Naive B cell (primary cell): Measurements from ENCODE around the gene DSTN. TPM values are rescaled to one million over a fixed set of nuclear protein-coding genes. Genes with fewer than 3 reads are reported as not detected.

Source experiments
- ATAC-seq, 2 donors: fragments of 150-1000 bp; cut with Tn5 transposase; 2 replicates each; pipeline ENCODE4 v1.10.0; 2021; ENCODE audit warnings: low read depth in 2 of 2, mild to moderate bottlenecking in 2 of 2, moderate library complexity in 2 of 2
- DNase-seq: peaks from one replicate; pipeline ENCODE4 v3.0.0; 2022
- H3K27ac Mint-ChIP-seq, 6 donors: one replicate each; pipeline ENCODE4 v1.8.0; 2020 to 2022; ENCODE audit warnings: mild to moderate bottlenecking in 6 of 6, mixed read lengths in 6 of 6, moderate library complexity in 5 of 6, inconsistent platforms in 2 of 6
- H3K27me3 Mint-ChIP-seq, 3 donors: one replicate each; pipeline ENCODE4 v1.8.0; 2021 to 2022; ENCODE audit warnings: mixed read lengths in 3 of 3, mild to moderate bottlenecking in 1 of 3
- H3K36me3 Mint-ChIP-seq, 2 donors: one replicate each; pipeline ENCODE4 v1.8.0; 2020 to 2022; ENCODE audit warnings: mixed read lengths in 2 of 2, inconsistent platforms in 1 of 2, mild to moderate bottlenecking in 1 of 2
- H3K4me1 Mint-ChIP-seq, 3 donors: one replicate each; pipeline ENCODE4 v1.8.0; 2020 to 2022; ENCODE audit warnings: mixed read lengths in 3 of 3, inconsistent platforms in 1 of 3, mild to moderate bottlenecking in 1 of 3, moderate library complexity in 1 of 3
- H3K4me3 Mint-ChIP-seq, 8 donors: one replicate each; pipeline ENCODE4 v1.8.0; 2020 to 2022; ENCODE audit warnings: mild to moderate bottlenecking in 8 of 8, mixed read lengths in 8 of 8, moderate library complexity in 8 of 8, inconsistent platforms in 2 of 8
- H3K9me3 Mint-ChIP-seq, 7 donors: one replicate each; pipeline ENCODE4 v1.8.0; 2020 to 2022; ENCODE audit warnings: mixed read lengths in 7 of 7, mild to moderate bottlenecking in 5 of 7, inconsistent platforms in 2 of 7, moderate library complexity in 1 of 7
- polyA plus RNA-seq, 6 donors: library from polyadenylated mRNA; unstranded; fragments of 300-500 nt; fragmentation: Illumina TruSeq; gene quantifications; one replicate each; pipeline ENCODE4 v1.2.3, GENCODE V29; 2021; ENCODE audit warnings: low read depth in 6 of 6

Gene DSTN
- polyA plus RNA-seq, 6 donors from 2014 or later = 33.8 to 58.8 (median 39.3) TPM

DNA sequence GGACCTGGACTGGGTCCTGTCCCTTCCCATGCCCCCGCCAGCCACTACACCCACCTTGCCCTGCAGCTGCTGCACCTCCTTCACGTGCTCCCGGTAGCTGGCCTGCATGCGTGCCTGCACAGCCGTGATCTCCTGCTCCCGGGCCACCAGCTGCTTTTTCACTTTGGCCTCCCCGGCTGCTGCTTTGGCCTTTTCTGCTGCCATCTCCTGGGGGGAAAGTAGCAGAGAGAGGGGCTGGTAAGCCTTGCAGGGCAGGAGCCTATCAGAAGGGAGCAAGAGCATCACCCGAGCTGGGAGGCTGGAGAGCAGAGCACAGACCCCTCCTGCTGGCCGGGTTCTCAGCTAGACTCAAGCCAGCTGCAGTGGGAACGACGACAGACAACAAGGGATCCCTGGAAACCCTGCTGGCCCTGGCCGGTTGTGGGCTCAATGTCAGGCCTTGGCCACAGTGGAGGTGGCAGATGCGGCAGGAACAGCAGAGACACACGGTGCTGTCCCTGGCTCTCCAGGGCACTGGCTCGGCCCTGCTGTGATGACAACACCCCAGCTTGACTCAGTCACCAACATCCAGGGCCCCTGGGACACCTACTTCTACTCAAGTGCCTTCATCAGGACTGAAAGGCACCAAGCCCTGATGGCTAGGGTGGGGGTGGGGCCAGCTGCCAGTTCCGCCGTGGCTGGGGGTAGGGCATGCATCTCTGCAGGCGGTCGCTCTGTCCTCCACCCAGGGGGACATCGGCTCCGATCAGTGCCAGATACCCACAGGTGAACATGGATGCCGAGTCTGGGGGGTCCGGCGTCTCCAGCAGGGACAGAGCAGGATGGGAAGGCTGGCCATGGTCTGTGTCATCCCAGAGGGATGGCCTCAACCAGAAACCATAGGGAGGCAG, 66.9 kb downstream of the DSTN start:
- Mint-ChIP-seq H3K27me3 (no peaks in the 10 kb centered on the region), H3K36me3 (peaks cover 0 to 8% of the 10 kb centered on the region in 2 donors), H3K9me3 (no peaks in the 10 kb centered on the region), H3K27ac (no peak overlapping the region), H3K4me3 (peak overlapping the region in 1 of 8 donors; percentile 35), H3K4me1 (peaks cover 7 to 17% (median 12%) of the 10 kb centered on the region in 3 donors)
- no peak for ATAC-seq
- DNase-seq = no peak

DNA sequence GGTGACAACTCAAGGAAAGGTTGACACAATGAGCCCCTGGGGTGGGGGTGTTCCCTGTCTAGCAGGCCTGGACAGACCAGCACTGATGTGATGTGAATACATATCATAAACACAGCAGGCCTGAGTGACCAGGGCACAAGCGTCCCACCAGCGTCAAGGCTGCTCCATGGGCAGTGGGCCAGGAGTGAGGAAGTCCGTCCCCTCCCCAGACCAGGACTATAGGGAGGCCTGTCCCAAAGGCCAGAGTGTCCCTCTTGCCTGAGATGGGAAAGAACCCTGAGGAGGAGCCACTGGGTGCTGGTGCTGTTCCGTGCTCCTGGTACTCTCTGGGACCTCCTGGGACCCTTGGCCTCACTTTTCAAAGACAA, 67.5 kb downstream of the DSTN start:
- H3K36me3 Mint-ChIP-seq = peaks cover 0 to 3% of the 10 kb centered on the region in 2 donors
- H3K27ac Mint-ChIP-seq = no peak overlapping the region
- peaks cover 7 to 17% (median 10%) of the 10 kb centered on the region in 3 donors for H3K4me1 Mint-ChIP-seq
- H3K9me3 Mint-ChIP-seq = no peaks in the 10 kb centered on the region
- H3K4me3 Mint-ChIP-seq = no peak overlapping the region
- DNase-seq (no peak), ATAC-seq (no peak)
- H3K27me3 Mint-ChIP-seq = no peaks in the 10 kb centered on the region

DNA sequence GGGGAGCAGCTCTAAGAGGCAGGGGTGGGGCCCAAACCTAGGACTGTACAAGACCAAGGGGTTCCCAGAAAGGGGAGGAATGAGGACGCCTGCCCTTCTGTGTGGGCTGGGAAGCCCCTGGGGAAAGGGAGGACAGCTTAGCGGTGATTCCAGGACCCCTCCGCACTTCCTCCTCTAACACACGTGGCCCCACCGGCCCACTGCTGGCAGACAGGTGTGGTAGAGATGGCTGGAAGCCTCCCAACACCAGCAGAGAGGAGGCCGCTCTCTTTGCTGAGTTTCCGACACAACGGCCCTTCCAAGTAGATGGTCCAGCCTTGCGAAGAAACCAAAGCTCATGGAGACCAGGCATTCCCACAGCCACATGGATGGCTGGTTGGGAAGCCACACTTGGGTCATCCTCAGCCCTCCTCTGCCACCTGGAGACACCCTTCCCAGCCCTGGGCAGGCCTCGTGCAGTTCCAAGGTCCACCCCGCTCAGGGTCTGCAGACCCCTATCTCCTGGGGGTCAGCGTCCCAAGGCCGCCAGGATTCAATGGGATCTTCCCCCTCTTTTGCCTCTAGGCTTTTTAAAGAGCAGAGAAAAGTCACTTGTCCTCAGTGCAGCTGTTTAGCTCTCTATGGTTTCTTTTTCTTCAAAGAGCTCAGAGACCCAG, 68.2 kb downstream of the DSTN start:
- ATAC-seq (no peak), DNase-seq (no peak)
- no peaks in the 10 kb centered on the region for H3K36me3 Mint-ChIP-seq
- H3K4me3 Mint-ChIP-seq = no peak overlapping the region
- H3K27me3 Mint-ChIP-seq = no peaks in the 10 kb centered on the region
- H3K27ac Mint-ChIP-seq = no peak overlapping the region
- peaks cover 7 to 17% (median 8%) of the 10 kb centered on the region in 3 donors for H3K4me1 Mint-ChIP-seq
- no peaks in the 10 kb centered on the region for H3K9me3 Mint-ChIP-seq

DNA sequence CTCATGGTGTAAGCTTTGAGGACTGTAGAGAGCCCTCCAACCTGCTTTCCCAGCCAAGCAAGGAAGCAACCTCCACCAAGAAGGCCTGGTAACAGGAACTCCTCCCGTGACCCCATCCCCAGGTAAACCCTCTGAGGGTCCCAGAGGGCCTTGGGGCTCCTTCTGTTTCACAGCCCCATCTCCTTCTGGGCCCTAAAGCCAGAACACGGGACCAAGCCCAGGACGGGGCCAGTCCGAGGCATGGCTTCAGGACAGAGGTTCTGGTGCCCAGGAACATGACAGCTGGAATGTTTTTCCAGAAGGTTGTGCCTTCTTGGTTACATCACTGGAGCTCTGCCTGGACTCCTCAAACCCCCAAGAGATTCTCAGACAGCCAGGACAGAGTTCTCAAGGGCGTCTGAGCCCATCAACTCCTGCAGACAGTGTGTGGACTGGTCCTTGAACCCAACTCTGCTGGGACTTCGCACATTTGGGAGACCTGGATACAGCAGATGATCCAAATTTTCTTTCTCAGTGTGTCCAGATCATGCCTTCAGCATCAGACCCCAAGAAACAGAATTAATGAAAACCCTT, 69.0 kb downstream of the DSTN start:
- DNase-seq = no peak
- Mint-ChIP-seq H3K4me1 (peaks cover 11 to 24% (median 12%) of the 10 kb centered on the region in 3 donors), H3K27me3 (no peaks in the 10 kb centered on the region), H3K4me3 (no peak overlapping the region), H3K9me3 (no peaks in the 10 kb centered on the region), H3K27ac (no peak overlapping the region), H3K36me3 (no peaks in the 10 kb centered on the region)
- no peak for ATAC-seq

DNA sequence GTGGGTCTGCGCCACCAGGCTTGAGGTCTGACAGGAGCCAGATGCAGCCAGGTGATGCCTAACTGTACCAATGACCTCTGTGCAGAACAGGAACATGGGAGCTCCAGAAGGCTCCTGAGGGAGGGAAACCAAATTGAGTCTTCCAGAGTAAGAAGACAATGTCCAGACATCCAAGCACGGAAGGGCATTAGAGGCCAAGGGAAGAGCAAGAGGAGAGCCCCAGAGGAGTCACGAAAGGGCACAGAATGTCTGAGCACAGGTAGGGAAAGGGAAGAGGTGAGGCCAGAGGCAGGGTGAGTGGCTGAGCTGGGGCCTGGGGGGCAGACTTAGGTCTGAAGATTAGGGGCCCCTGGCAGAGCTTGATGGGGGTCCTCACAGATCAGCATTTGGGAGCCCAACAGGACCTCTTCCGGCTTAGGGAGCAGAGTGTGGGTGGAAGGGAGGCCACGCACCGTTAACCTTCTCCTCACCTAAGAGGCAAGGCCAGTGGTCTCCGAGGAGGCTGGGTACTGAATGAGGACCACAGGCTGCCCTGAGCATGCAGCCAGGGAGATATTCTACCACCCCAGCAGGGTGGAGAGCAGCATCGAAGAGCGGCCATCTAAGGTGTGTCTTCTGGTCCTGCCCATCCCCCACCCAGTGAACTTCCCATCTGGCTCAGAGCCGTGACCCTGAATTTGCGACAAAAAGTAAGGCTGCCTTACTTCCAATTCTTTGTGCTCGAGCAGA, 70.4 kb downstream of the DSTN start:
- Mint-ChIP-seq H3K4me3 (no peak overlapping the region), H3K9me3 (no peaks in the 10 kb centered on the region), H3K27me3 (no peaks in the 10 kb centered on the region), H3K27ac (no peak overlapping the region), H3K4me1 (peaks cover 8 to 27% (median 16%) of the 10 kb centered on the region in 3 donors), H3K36me3 (no peaks in the 10 kb centered on the region)
- no peak for DNase-seq
- ATAC-seq = no peak

DNA sequence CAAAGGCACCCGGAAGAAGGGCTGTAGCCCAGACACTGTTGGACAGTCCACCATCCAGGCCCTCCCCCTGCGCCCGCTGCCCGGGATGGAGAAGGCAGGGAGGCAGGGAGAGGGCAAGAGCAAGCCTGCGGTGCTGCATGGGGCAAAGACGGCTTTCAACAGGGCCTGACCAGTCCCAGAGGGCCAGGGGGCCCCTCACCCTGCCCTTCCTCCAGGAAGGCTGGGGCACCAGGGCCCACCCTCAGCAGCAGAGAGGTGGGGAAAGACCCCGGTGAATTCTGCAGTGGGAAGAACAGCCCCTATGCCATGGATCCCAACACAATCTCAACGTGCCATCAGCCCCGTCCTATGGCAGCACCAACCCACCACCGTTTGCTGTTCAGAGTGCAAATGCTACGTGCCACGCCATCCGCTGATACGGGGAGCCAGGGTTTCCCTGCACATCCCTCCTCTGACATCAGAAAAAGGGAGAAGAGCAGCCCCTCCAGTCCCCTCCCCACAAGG, 71.1 kb downstream of the DSTN start:
- H3K36me3 Mint-ChIP-seq = no peaks in the 10 kb centered on the region
- H3K9me3 Mint-ChIP-seq = no peaks in the 10 kb centered on the region
- ATAC-seq (no peak), DNase-seq (no peak)
- no peak overlapping the region for H3K4me3 Mint-ChIP-seq
- no peak overlapping the region for H3K27ac Mint-ChIP-seq
- H3K27me3 Mint-ChIP-seq = no peaks in the 10 kb centered on the region
- peaks cover 6 to 23% (median 16%) of the 10 kb centered on the region in 3 donors for H3K4me1 Mint-ChIP-seq

DNA sequence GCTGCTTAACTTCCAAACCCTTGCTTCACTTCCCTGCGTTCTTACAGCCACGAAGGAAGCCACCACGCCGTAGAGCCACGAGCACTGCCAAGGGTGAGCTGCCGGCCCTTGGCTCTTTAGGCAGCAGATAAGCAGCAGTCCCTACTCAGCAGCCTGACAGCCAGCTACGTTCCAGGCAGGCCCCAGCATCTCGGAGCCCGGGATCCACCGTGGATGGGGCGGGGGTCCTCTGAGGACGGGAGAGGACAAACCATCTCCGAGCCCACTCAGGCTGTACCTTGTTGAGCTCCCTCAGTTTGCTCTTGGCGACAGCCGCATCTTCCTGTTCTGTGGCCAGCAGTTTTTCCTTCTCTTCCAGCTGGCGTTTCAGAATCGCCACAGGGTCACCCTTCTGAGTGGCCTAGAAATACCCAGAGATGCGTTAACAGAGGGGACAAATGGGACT, 71.7 kb downstream of the DSTN start:
- Mint-ChIP-seq H3K4me1 (peaks cover 4 to 20% (median 13%) of the 10 kb centered on the region in 3 donors), H3K4me3 (no peak overlapping the region), H3K27me3 (no peaks in the 10 kb centered on the region), H3K9me3 (no peaks in the 10 kb centered on the region), H3K27ac (no peak overlapping the region), H3K36me3 (no peaks in the 10 kb centered on the region)
- ATAC-seq (no peak), DNase-seq (no peak)

DNA sequence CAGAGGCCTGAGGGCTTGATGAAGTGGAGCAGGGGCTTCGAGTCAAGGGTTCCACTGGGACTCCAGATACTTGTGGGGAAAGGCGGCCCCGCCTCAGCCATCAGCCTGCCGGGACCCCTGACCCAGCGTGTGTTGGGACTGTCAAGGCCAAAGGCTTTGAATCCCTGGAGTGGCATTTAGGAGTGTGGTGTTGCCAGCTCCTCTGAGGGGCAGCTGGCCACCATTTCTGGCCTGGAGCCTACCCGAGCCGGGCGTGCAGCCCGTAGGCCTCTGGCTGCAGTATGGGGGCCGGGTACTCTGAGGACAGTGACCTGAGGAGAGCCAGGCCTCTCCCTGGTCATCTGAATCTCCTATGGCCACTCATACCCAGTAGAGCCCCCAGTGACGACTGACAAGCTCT, 72.1 kb downstream of the DSTN start:
- Mint-ChIP-seq H3K4me1 (peaks cover 4 to 25% (median 15%) of the 10 kb centered on the region in 3 donors), H3K27ac (no peak overlapping the region), H3K36me3 (no peaks in the 10 kb centered on the region), H3K4me3 (no peak overlapping the region), H3K27me3 (no peaks in the 10 kb centered on the region), H3K9me3 (no peaks in the 10 kb centered on the region)
- DNase-seq (no peak), ATAC-seq (no peak)

DNA sequence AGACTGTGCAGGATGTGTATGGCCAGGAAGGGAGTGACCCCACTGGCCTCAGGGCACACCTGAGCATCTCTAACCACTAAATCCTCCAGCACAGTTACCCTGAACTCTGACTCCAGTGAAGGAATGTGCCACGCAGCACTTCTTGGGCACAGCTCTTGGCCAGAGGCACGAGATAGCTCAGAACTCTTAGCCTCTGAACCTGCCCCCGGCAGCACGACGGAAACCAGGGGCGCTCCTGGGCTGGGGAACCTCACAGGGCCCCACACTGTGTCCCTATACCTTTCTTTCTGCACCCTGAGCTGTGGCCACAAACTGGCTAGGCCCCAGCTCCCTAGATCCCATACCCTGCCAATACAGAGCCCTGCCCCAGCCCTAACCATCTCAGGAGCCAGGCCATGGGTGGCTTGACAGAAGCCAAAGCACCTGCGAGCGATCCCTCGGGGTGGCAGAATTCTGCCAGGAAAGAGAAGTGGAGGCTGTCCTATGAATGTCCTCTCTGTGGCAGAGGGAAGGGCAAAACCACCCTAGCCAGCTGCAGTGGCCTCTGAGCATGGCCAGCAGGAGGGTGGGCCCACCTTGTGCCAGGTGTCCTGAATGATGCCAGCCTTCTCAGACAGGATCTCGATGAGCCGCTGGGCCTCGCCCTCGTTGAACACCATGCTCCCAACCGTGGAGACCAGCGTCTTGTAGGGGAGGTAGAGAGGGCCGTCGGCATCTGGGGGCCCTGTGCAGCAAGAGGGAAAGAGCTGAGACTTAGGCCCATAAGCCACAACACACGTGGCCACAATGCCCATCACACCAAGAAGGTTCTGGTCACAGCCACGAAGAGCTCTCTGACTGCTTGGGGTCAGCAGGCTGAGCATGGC, 72.8 kb downstream of the DSTN start:
- DNase-seq = no peak
- H3K4me1 Mint-ChIP-seq = peaks cover 4 to 28% (median 15%) of the 10 kb centered on the region in 3 donors
- H3K9me3 Mint-ChIP-seq = no peaks in the 10 kb centered on the region
- H3K27ac Mint-ChIP-seq = peak overlapping the region in 1 of 6 donors; percentile 34
- no peaks in the 10 kb centered on the region for H3K27me3 Mint-ChIP-seq
- peak overlapping the region in 1 of 8 donors; percentile 33 for H3K4me3 Mint-ChIP-seq
- H3K36me3 Mint-ChIP-seq = no peaks in the 10 kb centered on the region
- no peak for ATAC-seq

DNA sequence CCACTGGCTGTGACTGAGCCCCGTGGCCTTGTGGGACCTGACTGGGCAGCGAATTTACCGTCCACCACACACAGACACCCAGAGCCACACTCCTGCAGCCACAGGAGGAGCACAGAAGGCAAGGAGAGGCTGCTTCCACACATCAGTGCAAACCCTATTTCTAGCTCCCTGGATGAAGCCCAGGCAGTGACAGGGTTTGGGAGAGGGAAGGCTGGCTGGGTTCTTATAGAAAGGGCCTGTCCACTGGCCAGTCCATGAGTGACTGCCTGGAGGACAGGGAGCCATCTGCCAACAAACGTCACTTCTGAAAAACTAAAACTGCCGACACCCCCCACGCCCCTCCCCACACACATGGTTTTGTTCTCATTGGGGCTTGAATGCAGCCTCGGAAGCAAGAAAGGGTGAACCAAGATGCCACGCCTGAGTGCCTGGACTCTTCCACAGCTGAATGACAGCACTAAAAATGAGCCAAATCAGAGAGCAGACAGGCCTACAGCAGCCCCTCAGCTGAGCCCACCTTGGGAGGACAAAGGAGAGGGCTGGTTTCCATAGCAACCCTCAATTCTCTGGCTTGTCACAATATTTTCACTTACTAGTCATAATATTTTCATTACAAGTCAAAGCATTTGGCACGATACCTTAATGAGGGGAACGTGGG, 73.8 kb downstream of the DSTN start:
- H3K4me1 Mint-ChIP-seq = peaks cover 10 to 37% (median 18%) of the 10 kb centered on the region in 3 donors
- no peaks in the 10 kb centered on the region for H3K9me3 Mint-ChIP-seq
- H3K36me3 Mint-ChIP-seq = no peaks in the 10 kb centered on the region
- peak overlapping the region in 2 of 6 donors; percentile 10 to 88 for H3K27ac Mint-ChIP-seq
- H3K4me3 Mint-ChIP-seq = peak overlapping the region in 1 of 8 donors; percentile 75
- peak in 1 of 2 donors; percentile 46 for ATAC-seq
- H3K27me3 Mint-ChIP-seq = no peaks in the 10 kb centered on the region
- no peak for DNase-seq

DNA sequence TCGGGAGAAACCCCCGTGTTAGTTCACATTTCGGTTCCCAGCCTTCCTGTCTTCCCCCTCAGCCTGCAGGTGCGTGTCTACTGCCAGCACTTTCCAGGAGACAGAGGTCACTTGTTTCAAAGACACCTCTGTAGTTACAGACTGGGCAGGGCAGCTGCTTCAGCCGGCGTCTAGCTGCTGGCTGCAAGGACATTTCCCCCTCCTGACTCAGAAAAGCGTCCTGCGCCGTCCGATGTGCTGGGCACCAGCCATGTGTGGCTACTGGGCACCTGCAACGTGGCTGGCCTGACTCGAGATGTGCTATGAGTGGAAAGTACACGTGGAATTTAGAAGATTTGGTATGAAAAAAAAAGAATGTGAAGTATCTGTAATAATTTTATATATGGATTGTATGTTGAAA, 74.6 kb downstream of the DSTN start:
- Mint-ChIP-seq H3K4me1 (peaks cover 15 to 44% (median 18%) of the 10 kb centered on the region in 3 donors), H3K36me3 (no peaks in the 10 kb centered on the region), H3K27ac (peak overlapping the region in 3 of 6 donors; percentile 39 to 84 (median 67)), H3K27me3 (no peaks in the 10 kb centered on the region), H3K4me3 (no peak overlapping the region), H3K9me3 (no peaks in the 10 kb centered on the region)
- ATAC-seq = no peak
- no peak for DNase-seq

DNA sequence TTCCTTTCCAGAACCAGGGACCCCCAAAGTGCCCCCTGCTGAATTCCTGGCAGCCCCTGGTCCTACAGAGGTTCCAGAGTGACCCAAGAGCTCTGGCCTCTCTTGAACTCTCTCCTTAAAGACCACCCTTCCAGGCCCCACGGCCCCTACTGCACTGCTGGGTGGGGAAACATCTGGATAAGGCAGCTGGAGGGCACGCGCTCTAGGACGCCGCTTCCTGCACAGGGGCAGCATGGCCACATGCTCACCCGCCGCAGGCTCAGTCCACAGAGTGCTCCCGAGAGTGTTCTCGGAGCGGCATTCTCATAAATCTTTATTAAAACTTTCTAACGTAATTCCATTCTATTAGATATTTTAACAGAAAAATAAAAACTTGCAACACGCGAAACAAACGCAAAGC, 75.1 kb downstream of the DSTN start:
- Mint-ChIP-seq H3K27me3 (no peaks in the 10 kb centered on the region), H3K36me3 (no peaks in the 10 kb centered on the region), H3K4me3 (no peak overlapping the region), H3K4me1 (peaks cover 18 to 44% (median 20%) of the 10 kb centered on the region in 3 donors), H3K27ac (peak overlapping the region in 2 of 6 donors; percentile 49), H3K9me3 (no peaks in the 10 kb centered on the region)
- no peak for ATAC-seq
- DNase-seq = no peak
